ENCODE data around the gene FPGS.

DNA sequence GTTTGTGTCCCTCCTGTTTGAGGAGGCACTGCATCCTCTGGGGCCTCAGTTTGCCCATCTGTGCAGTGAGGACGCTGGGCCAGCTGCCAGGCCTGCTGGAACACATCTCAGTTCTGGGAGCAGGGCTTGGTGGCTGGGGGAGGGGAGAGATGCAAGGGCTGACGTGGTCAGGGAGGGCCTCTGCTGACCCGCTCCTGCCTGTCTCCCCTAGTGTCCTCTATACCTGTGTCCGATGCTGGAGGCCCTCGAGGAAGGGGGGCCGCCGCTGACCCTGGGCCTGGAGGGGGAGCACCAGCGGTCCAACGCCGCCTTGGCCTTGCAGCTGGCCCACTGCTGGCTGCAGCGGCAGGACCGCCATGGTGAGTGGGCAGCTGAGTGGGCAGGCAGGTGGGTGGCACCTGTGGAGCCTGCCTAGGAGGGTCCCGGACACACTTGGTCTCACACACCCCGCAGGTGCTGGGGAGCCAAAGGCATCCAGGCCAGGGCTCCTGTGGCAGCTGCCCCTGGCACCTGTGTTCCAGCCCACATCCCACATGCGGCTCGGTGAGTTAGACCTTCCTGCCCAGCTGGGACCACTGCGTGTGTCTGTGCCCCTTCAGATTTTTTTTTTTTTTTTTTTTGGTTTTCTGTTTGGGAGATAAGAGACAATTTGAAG is 5.8 kb downstream of the FPGS start:
- TF ChIP-seq, protein P1, sequence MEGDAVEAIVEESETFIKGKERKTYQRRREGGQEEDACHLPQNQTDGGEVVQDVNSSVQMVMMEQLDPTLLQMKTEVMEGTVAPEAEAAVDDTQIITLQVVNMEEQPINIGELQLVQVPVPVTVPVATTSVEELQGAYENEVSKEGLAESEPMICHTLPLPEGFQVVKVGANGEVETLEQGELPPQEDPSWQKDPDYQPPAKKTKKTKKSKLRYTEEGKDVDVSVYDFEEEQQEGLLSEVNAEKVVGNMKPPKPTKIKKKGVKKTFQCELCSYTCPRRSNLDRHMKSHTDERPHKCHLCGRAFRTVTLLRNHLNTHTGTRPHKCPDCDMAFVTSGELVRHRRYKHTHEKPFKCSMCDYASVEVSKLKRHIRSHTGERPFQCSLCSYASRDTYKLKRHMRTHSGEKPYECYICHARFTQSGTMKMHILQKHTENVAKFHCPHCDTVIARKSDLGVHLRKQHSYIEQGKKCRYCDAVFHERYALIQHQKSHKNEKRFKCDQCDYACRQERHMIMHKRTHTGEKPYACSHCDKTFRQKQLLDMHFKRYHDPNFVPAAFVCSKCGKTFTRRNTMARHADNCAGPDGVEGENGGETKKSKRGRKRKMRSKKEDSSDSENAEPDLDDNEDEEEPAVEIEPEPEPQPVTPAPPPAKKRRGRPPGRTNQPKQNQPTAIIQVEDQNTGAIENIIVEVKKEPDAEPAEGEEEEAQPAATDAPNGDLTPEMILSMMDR (conservative IDR thresholded peaks at IDR 0.05), result no peak
- no peak for TF ChIP-seq ZFX (IDR thresholded peaks at IDR 0.05)

Data from C4-2B (cell line).